NCI-H345 treated with DMSO at 0.1 percent for 48 hours (cell line): ENCODE measurements around the gene JAM2.
A peak's percentile ranks its signal among the peaks of the same experiment; 100 is the strongest.
"Not testable (repeated sequence)": the region's sequence is repeated elsewhere in the genome, so short reads cannot be mapped to it uniquely, and the experiment has no call there.

ENCODE experiments used
- DNase-seq: peaks from one replicate; lab custom pipeline; 2025; ENCODE audit not compliant: unreplicated experiment; lab: John Stamatoyannopoulos, UW

The JAM2 gene

GRCh38 chr21:25714066-25714465, 75.0 kb downstream of the JAM2 start:
- not testable (repeated sequence) for DNase-seq

- DNase-seq: no peak
Measured at GRCh38 chr21:25717491-25718147, 78.6 kb downstream of the JAM2 start.

- DNase-seq: no peak
Measured at GRCh38 chr21:25721987-25722386, 82.9 kb downstream of the JAM2 start.

GRCh38 chr21:25722631-25723030, 83.6 kb downstream of the JAM2 start:
- no peak for DNase-seq

GRCh38 chr21:25732091-25732760, 93.2 kb downstream of the JAM2 start:
- no peak for DNase-seq

- no peak for DNase-seq
Measured at GRCh38 chr21:25733859-25734653, 95.0 kb downstream of the JAM2 start.

GRCh38 chr21:25734654-25734903, 95.5 kb downstream of the JAM2 start:
- DNase-seq: no peak

GRCh38 chr21:25734904-25735645, 96.0 kb downstream of the JAM2 start, which contains the start of the genes ATP5PF and GABPA:
Gene ATP5PF (minus strand): TSS chr21:25734904. CDS start chr21:25729794, 5,110 bp downstream.
Gene GABPA (plus strand): TSS chr21:25734972. CDS start chr21:25741599, 6,627 bp downstream.
- peak; percentile 98 for DNase-seq

GRCh38 chr21:25735646-25736597, 96.9 kb downstream of the JAM2 start:
- DNase-seq: peak; percentile 69

- no peak for DNase-seq
Measured at GRCh38 chr21:25737421-25737820, 98.4 kb downstream of the JAM2 start.

- DNase-seq: no peak
Measured at GRCh38 chr21:25742900-25743299, 103.8 kb downstream of the JAM2 start.

- DNase-seq: no peak
Measured at GRCh38 chr21:25744854-25745253, 105.8 kb downstream of the JAM2 start.

- DNase-seq: no peak
Measured at GRCh38 chr21:25750085-25750484, 111.0 kb downstream of the JAM2 start.

- no peak for DNase-seq
Measured at GRCh38 chr21:25752416-25752815, 113.4 kb downstream of the JAM2 start.

- no peak for DNase-seq
Measured at GRCh38 chr21:25756190-25756932, 117.3 kb downstream of the JAM2 start.

GRCh38 chr21:25757531-25757930, 118.5 kb downstream of the JAM2 start:
- DNase-seq: no peak

GRCh38 chr21:25759573-25759972, 120.5 kb downstream of the JAM2 start:
- DNase-seq: no peak

- no peak for DNase-seq
Measured at GRCh38 chr21:25760061-25760460, 121.0 kb downstream of the JAM2 start.

- no peak for DNase-seq
Measured at GRCh38 chr21:25760677-25761076, 121.6 kb downstream of the JAM2 start.

- DNase-seq: no peak
Measured at GRCh38 chr21:25764065-25764464, 125.0 kb downstream of the JAM2 start.
